Upper lobe of left lung (tissue), 6 donors: ENCODE results near the gene HEATR9. TPM values are rescaled to one million over a fixed set of nuclear protein-coding genes. Genes with fewer than 3 reads are reported as not detected.
A peak's percentile ranks its signal among the peaks of the same experiment; 100 is the strongest.

Experiments used
- ATAC-seq, 2 donors: fragments of 200-7000 bp; cut with Tn5 transposase; one replicate each; pipeline ENCODE4 v1.9.1; 2022; ENCODE audit warnings: mild to moderate bottlenecking in 2 of 2, moderate library complexity in 2 of 2; ENCODE audit not compliant: low FRiP score in 2 of 2
- DNase-seq, 2 donors: peaks; one replicate each; pipeline ENCODE4 v3.0.0-alpha.2; 2019 to 2020
- H3K27ac ChIP-seq, 4 donors: fragments of 200-600 bp; sonication (generic); one replicate each; pipeline ENCODE4 v1.5.1; 2016 to 2019
- H3K27me3 ChIP-seq, 4 donors: fragments of 200-600 bp; sonication (generic); one replicate each; pipeline ENCODE4 v1.5.1; 2017 to 2019
- H3K36me3 ChIP-seq, 4 donors: fragments of 200-600 bp; sonication (generic); one replicate each; pipeline ENCODE4 v1.5.1; 2016 to 2019
- H3K4me1 ChIP-seq, 4 donors: fragments of 200-600 bp; sonication (generic); one replicate each; pipeline ENCODE4 v1.5.1; 2018 to 2019
- H3K4me3 ChIP-seq, 4 donors: fragments of 200-600 bp; sonication (generic); one replicate each; pipeline ENCODE4 v1.5.1; 2017 to 2019; ENCODE audit warnings: mild to moderate bottlenecking in 2 of 4, moderate library complexity in 1 of 4
- H3K9me3 ChIP-seq, 4 donors: fragments of 200-600 bp; sonication (generic); one replicate each; pipeline ENCODE4 v1.5.1; 2018 to 2019
- EP300 ChIP-seq, 4 donors: sonication (generic); formaldehyde crosslinking; IDR thresholded peaks; one replicate each; pipeline ENCODE4 v1.5.1; 2017; ENCODE audit warnings: antibody characterized with exemption in 4 of 4, control low read depth in 2 of 4
- POLR2A ChIP-seq, 4 donors: fragments of 450-650 bp; IDR thresholded peaks; one replicate each; pipeline ENCODE4 v1.5.1; 2016 to 2017; ENCODE audit warnings: antibody characterized with exemption in 4 of 4, mild to moderate bottlenecking in 2 of 4
- POLR2AphosphoS5 ChIP-seq, 2 donors: sonication (generic); formaldehyde crosslinking; IDR thresholded peaks; one replicate each; pipeline ENCODE4 v1.5.1; 2017; ENCODE audit warnings: antibody characterized with exemption in 2 of 2
- WGBS, 2 donors: methylation state at CpG; one replicate each; pipeline ENCODE4 v1.1.5; 2017 to 2018; 5-methylcytosine and 5-hydroxymethylcytosine counted together
- total RNA-seq, 6 donors: library from RNA; depleted of rRNA in 4 of 6; stranded (reverse); fragments of >200 nt in 4 of 6; gene quantifications; one replicate each; pipeline versions ENCODE4 v1.1.0 to v1.2.1, GENCODE V29; 2016 to 2021
- TF ChIP-seq, protein P1 (sequence below), 6 experiments: fragments of 450-650 bp in 4 of 6; fragments of 200-600 bp in 2 of 6; sonication (generic) in 2 of 6; IDR thresholded peaks; one replicate each; pipeline ENCODE4 v1.5.1; 2016 to 2019; ENCODE audit warnings: antibody characterized with exemption in 6 of 6
- donor health status: DM: no; HTN: no; CAD: no; lungs with moderate emphysema.
- donor health status: DM: no; HTN: yes; CAD: no; lungs with severe emphysema.

HEATR9 gene
- total RNA-seq = under 1 TPM in 2 of 6 donors, not detected in 4; 0.13 to 0.30 TPM

- Histone ChIP-seq H3K9me3 (no peaks in the 10 kb centered on the region), H3K4me1 (peaks cover 0 to 10% (median 3%) of the 10 kb centered on the region in 4 donors), H3K36me3 (no peaks in the 10 kb centered on the region), H3K27me3 (no peaks in the 10 kb centered on the region), H3K4me3 (no peak within 1 kb of the TSS), H3K27ac (no peak within 1 kb of the TSS)
- TF ChIP-seq EP300 (IDR thresholded peaks at IDR 0.05) = no peak
- TF ChIP-seq, protein P1, sequence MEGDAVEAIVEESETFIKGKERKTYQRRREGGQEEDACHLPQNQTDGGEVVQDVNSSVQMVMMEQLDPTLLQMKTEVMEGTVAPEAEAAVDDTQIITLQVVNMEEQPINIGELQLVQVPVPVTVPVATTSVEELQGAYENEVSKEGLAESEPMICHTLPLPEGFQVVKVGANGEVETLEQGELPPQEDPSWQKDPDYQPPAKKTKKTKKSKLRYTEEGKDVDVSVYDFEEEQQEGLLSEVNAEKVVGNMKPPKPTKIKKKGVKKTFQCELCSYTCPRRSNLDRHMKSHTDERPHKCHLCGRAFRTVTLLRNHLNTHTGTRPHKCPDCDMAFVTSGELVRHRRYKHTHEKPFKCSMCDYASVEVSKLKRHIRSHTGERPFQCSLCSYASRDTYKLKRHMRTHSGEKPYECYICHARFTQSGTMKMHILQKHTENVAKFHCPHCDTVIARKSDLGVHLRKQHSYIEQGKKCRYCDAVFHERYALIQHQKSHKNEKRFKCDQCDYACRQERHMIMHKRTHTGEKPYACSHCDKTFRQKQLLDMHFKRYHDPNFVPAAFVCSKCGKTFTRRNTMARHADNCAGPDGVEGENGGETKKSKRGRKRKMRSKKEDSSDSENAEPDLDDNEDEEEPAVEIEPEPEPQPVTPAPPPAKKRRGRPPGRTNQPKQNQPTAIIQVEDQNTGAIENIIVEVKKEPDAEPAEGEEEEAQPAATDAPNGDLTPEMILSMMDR (IDR thresholded peaks at IDR 0.05) = no peak
- TF ChIP-seq POLR2AphosphoS5 (IDR thresholded peaks at IDR 0.05) = no peak
- TF ChIP-seq POLR2A (IDR thresholded peaks at IDR 0.05) = no peak
- 75 to 87% methylated on average over 3 of the region's 3 CpGs for WGBS, 2 donors
- ATAC-seq (no peak), DNase-seq (no peak)
These were observed at the start of gene HEATR9 for GRCh38 chr17:35868737-35869136. Gene HEATR9, minus strand, starts transcription at chr17:35868891. Its CDS starts 149 bp downstream, at chr17:35868742.

- WGBS, 2 donors = 95 to 96% methylated on average over 21 to 28 of the region's 29 CpGs
- H3K4me3 ChIP-seq = no peak overlapping the region
- H3K27me3 ChIP-seq = no peaks in the 10 kb centered on the region
- H3K4me1 ChIP-seq = no peaks in the 10 kb centered on the region
- no peaks in the 10 kb centered on the region for H3K9me3 ChIP-seq
- no peak overlapping the region for H3K27ac ChIP-seq
- H3K36me3 ChIP-seq = no peaks in the 10 kb centered on the region
- peak in 1 of 2 donors; percentile 57 for DNase-seq
- no peak for ATAC-seq
- TF ChIP-seq POLR2A (IDR thresholded peaks at IDR 0.05) (no peak), POLR2AphosphoS5 (IDR thresholded peaks at IDR 0.05) (no peak), EP300 (IDR thresholded peaks at IDR 0.05) (no peak)
- TF ChIP-seq, protein P1 (IDR thresholded peaks at IDR 0.05) = no peak
These were observed 49.0 kb upstream of the HEATR9 start for GRCh38 chr17:35917519-35918213.

DNA sequence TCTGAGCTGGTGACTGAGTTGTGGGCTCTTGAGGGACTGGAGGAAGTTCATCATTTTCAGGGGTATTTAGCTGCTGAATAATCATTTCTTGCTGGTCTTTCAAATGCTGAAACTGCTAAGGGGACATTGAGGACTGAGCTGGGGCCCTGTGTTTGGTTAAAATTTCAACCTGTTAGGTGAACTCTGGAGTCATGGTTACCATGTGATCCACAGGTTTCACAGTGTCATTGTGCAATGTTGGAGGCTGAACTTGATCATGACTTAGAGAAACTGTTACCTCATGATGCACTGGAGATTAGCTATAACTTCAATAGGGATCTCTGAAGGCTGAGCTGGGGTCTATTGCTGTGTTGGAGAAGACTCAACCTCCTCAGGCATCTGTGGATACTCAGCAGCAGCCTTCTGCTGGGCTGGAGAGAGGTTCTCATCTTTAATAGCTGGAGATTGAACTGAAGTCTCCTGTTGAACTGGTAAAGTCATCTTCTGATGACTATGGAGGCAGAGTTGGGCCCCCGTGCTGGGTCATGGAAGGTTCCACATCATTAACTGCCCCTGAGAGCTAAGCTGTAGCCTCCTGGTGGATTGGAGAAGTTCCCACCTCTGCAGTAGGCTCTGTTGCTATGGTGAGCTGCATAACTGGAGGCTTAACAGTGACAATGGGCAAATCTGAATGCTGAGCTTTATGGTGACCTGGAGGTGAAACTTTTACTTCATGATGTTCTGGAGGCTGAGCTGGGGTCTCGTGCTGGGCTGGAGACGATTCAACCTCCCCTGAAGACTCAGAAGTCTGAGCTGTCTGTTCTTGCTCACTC, 46.7 kb upstream of the HEATR9 start:
- Histone ChIP-seq H3K4me1 (no peaks in the 10 kb centered on the region), H3K27ac (no peak overlapping the region), H3K36me3 (no peaks in the 10 kb centered on the region), H3K4me3 (no peak overlapping the region), H3K9me3 (no peaks in the 10 kb centered on the region), H3K27me3 (no peaks in the 10 kb centered on the region)
- DNase-seq (no peak), ATAC-seq (no peak)
- TF ChIP-seq EP300 (IDR thresholded peaks at IDR 0.05) (no peak), POLR2A (IDR thresholded peaks at IDR 0.05) (no peak), POLR2AphosphoS5 (IDR thresholded peaks at IDR 0.05) (no peak)
- TF ChIP-seq, protein P1 (IDR thresholded peaks at IDR 0.05) = no peak
- WGBS, 2 donors = 80% methylated on average over 3 of the region's 3 CpGs; no CpG with 5 or more reads in 1 of the 2 donors

DNA sequence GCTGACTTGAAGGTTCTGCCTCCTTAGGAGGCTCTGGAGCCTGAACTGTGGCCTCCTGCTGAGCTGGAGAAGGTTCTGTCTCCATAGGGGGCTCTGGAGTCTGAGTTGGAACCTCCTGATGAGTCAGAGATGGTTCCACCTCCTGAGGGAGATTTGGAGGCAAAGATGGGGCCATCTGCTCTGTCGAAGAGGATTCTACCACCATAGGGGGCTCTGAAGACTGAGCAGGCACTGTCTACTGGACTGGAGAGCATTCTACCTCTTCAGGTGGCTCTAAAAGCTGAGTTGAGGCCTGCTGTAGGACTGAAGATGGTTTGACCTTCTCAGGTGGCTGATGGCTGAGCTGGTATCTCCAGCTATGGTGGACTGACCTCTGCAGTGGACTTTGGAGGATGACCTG, 45.7 kb upstream of the HEATR9 start:
- no peaks in the 10 kb centered on the region for H3K9me3 ChIP-seq
- no peaks in the 10 kb centered on the region for H3K36me3 ChIP-seq
- WGBS, 2 donors = 100% methylated on average over 1 of the region's 1 CpG
- no peak for ATAC-seq
- TF ChIP-seq POLR2A (IDR thresholded peaks at IDR 0.05) (no peak), POLR2AphosphoS5 (IDR thresholded peaks at IDR 0.05) (no peak), EP300 (IDR thresholded peaks at IDR 0.05) (no peak)
- TF ChIP-seq, protein P1 (IDR thresholded peaks at IDR 0.05) = no peak
- no peaks in the 10 kb centered on the region for H3K27me3 ChIP-seq
- no peaks in the 10 kb centered on the region for H3K4me1 ChIP-seq
- no peak overlapping the region for H3K4me3 ChIP-seq
- no peak overlapping the region for H3K27ac ChIP-seq
- no peak for DNase-seq
